GM21786 (cell line): Measurements from ENCODE around the gene PSD2.
"Not testable (repeated sequence)": the region's sequence is repeated elsewhere in the genome, so short reads cannot be mapped to it uniquely, and the experiment has no call there.

Source experiments
- ATAC-seq: cut with Tn5 transposase; IDR thresholded peaks from one replicate; pipeline ENCODE4 v1.9.1; 2021; ENCODE audit not compliant: unreplicated experiment

The PSD2 gene

DNA sequence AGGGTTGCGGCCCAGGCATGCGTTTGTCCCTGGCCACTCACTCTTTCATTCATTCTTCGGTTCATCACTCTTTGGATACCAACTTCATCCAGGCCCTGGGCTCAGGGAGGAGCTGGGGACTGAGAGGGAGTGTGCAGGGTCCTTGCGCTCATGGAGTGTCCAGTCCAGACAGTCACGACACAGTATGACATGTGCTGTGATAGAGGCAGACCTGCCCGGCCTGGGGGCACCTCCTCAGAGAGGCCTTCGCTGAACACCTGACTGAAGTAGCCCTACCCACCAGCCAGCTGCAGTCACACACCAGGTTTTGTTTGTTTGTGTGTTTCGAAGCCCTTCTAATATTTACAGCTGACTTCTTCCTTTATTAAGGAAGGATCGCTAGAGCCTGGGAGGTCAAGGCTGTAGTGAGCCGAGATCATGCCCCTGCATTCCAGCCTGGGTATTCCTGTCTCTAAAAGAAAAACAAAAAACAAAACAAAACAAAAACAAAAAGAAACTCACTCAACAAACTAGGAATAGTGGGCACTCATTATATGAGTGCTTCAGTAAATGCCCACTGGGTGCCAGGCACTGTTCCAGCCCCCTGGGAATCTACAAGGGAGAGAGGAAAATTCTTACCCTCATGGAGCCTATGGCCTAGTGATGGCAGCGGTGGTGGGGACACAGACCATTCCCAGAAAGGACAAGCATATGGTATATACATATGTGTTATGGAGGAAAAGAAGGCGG, 6.3 kb upstream of the PSD2 start:
- ATAC-seq: no peak

- ATAC-seq: no peak
These were observed 5.8 kb upstream of the PSD2 start for GRCh38 chr5:139789845-139790189.

DNA sequence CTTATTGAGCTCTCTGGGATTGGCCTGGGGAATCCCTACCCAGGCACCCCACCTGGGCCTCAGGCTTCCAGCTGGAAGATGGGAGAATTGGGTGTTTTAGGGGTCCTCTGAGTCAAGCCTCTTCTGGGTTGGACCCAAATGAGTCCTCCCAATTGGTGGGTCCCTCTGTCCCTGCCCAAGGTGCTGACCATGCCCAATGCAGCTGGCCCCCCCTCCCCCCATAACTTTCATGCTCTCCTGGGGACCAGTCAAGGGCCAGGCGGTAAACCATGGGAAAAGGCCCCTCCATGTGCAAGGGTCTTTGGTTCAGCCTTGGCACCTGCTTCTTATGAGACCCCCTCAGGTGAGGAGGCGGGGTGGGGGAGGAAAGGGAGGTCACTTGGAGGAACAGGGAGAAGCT, 3.4 kb upstream of the PSD2 start:
- no peak for ATAC-seq

DNA sequence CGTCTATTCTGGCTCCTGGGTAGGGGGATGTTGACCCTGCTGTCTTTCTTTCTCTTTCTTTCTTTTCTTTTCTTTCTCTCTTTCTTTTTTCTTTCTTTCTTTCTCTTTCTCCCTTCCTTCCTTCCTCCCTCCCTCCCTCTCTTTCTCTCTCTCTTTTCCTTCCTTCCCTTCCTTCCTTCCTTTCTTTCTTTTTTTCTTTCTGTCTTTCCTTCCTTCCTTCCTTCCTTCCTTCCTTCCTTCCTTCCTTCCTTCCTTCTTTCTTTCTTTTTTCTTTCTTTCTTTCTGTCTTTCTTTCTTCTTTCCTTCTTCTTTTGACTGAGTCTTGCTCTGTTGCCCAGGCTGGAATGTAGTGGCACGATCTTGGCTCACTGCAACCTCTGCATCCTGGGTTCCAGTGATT, 3.0 kb upstream of the PSD2 start:
- not testable (repeated sequence) for ATAC-seq

GRCh38 chr5:139794067-139794846, 1.4 kb upstream of the PSD2 start:
- no peak for ATAC-seq

DNA sequence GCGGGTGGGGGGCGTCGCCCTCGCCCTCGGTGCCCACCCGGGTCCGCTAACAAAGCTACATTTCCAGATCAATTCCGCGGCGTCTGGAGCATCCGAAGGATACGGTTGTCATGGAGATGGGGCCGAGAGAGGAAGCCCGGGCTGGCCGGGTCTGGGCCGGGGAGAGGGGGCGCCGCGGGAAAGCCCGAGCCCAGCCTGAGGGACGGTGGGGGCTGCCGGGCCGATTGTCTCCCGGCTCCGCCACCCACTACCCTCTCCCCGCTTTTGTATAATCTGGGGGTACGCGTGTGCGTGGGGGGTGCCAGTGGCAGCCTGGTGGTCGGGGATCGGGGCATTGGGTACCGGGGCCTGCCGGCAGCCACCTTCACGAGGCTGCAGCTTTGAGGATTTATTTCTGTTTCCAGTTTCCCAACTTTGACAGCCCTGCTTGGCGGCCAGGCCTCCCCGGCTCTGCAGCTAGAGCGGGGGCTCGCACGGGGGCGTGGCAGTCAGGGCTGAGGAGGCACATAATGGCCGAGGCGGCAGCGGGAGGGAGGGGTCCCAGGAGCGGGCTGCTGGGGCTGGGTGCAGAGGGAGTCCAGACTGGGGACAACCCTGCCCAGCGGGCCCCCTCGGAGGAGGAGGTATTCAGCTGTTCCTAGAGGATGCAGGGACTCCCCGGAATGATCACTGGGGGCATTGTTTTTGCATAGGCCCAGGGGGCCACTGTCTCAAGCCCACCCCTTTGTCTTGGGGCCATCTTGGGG, 626 bp downstream of the PSD2 start:
- no peak for ATAC-seq

- no peak for ATAC-seq
These were observed 1.7 kb downstream of the PSD2 start for GRCh38 chr5:139797335-139797734.

- no peak for ATAC-seq
These were observed 2.4 kb downstream of the PSD2 start for GRCh38 chr5:139797856-139798510.

GRCh38 chr5:139798883-139799282, 3.3 kb downstream of the PSD2 start:
- no peak for ATAC-seq

GRCh38 chr5:139799359-139799758, 3.8 kb downstream of the PSD2 start:
- ATAC-seq: no peak

DNA sequence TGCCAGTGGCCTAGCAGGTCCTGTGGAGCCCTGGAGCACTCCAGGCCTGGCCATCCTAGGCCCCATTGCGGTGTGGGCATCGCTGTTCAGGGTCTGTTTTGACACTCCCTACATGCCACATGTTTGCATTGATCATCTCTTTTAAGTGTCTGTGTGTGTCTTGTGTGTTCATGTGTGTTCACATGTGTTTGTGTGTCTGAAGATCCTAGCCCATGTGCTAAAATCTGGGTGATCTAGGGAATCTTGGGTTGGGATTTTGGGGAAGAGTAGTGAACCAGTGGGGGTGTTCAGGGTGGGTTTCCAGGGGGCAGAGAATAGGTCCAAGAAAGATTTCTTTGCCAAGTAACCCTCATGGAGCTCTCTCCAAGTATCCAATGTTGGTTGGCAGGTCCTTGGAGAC, 8.4 kb downstream of the PSD2 start:
- ATAC-seq: no peak

DNA sequence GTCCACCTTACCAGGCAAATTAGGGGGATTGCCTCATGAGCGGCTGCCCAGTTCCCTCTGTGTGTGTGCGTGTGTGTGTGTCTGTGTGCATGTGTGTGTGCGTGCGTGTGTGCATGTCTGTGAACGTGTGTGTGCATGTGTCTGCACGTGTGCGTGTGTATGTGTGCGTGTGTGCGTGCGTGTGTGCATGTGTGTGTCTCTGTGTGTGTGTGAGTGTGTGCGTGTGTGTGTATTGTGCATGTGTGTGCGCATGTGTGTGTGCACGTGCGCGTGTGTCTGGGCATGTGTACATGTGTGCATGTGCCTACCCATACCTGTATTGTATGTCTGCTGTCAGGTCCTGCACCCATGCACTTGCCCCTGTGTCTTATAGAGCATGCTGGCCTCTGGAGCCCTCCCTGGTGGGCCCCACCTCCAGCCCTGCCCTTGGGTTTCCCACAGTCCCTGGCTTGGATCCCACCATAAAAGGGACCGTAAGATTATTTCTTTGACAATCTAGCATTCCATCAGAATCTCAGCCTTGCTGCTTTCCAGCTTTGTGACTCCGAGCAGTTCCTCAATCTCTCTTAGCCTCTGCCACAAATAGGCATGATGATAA, 9.3 kb downstream of the PSD2 start:
- ATAC-seq: no peak

DNA sequence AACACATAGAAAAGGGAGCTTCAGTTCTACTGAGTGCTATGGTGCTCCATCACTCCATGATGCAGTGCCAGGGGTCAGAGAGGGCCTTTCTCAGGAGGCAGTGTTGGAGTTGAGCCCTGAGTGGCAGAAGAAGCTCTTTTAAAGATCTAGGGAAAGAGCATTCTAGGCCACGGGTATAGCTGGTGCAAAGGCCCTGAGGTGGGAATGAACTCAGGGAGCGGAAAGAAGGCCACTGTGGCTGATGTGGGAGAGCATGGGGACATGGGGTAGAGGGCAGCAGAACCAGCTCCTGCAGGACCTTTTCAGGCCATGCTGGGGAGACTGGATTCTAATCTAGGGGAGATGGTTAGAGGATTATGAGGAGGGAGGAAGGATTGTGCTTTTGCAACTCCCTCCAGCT, 9.9 kb downstream of the PSD2 start:
- ATAC-seq: no peak

DNA sequence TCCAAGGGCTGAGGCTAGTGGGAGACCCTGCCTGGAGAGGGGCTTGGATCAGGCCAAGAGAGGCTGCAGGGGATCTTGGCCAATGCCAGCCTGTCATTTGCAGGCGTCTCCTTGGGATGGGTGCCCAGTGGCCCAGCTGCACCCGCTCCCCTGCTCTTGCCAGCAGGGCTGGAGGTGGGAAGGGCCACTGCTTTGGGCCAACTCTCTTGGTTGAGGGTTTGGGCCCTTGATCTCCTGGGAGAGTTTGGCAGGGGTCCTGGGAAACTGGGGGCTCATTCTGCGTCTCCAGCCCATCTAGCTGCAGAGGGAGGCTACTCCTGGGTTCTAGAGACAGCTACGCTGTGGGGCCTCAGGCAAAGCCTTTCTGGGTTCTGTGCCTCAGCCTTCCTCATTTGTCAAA, 10.5 kb downstream of the PSD2 start:
- no peak for ATAC-seq

DNA sequence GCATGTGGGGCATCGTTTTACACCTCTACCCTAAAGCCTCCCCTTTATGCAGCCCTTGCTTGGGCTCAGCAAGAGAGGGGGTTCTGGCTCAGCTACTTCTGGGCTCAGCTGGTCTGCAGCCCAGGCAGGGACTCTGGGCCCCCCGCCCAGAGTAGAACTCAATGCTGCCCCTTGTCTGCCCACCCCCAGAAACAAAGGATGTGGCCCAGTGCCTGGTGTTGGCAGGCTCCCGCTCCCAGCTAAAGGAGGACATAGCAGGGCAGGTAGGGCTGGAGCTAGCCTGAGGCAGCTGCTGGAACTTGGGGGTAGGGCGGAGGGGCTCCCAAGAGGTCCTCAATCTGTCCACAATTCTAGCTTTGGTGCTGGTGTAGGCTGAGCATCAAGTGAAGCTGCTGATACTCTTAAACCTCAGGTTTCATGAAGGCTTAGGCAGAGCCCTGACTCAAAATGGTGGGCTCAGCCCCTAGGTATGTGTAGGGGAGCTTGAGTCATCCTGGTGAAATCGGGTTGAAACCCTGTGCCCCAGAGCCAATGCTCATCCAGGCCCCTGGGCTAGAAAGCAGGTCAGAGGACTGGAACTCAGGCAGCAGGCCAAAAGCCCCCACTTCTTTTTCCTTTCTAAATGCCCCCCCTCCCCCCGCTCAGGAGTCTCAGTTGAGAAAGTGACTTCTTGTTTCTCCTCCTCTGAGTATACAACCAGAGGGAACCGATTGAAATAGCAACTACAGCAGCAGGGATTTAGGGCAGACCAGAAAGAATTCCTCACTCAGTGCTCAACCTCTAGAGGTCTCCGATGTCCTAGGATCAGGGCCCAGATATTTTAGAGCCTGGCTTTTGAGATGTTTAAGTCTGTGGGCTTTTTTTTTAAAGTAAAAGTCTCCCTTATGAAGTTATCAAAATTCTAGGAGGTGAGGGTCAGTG, 11.4 kb downstream of the PSD2 start:
- no peak for ATAC-seq

GRCh38 chr5:139807647-139808030, 12.0 kb downstream of the PSD2 start:
- ATAC-seq: no peak

GRCh38 chr5:139808481-139809330, 13.1 kb downstream of the PSD2 start:
- ATAC-seq: no peak

GRCh38 chr5:139809331-139809810, 13.8 kb downstream of the PSD2 start:
- ATAC-seq: no peak
